Activated naive CD8-positive, alpha-beta T cell treated with anti-CD3 and anti-CD28 coated beads, Interleukin-2, amount 50 U/mL, for 24 hours (primary cell): ENCODE measurements around the gene MPEG1.

ENCODE experiments used
- ATAC-seq: fragments of 150-1000 bp; cut with Tn5 transposase; one replicate; pipeline ENCODE4 v1.10.0; 2021
- DNase-seq: peaks from one replicate; pipeline ENCODE4 v3.0.0; 2021
- H3K27ac Mint-ChIP-seq: one replicate; pipeline ENCODE4 v1.8.0; 2021; ENCODE audit warnings: mild to moderate bottlenecking, mixed read lengths
- H3K27me3 Mint-ChIP-seq: one replicate; pipeline ENCODE4 v1.8.0; 2021; ENCODE audit warnings: mixed read lengths
- H3K36me3 Mint-ChIP-seq: one replicate; pipeline ENCODE4 v1.8.0; 2021; ENCODE audit warnings: low read depth, mixed read lengths
- H3K4me1 Mint-ChIP-seq: one replicate; pipeline ENCODE4 v1.8.0; 2021; ENCODE audit warnings: mixed read lengths
- H3K4me3 Mint-ChIP-seq: one replicate; pipeline ENCODE4 v1.8.0; 2021; ENCODE audit warnings: mild to moderate bottlenecking, moderate library complexity, mixed read lengths
- H3K9me3 Mint-ChIP-seq: one replicate; pipeline ENCODE4 v1.8.0; 2021; ENCODE audit warnings: mixed read lengths

Gene MPEG1

DNA sequence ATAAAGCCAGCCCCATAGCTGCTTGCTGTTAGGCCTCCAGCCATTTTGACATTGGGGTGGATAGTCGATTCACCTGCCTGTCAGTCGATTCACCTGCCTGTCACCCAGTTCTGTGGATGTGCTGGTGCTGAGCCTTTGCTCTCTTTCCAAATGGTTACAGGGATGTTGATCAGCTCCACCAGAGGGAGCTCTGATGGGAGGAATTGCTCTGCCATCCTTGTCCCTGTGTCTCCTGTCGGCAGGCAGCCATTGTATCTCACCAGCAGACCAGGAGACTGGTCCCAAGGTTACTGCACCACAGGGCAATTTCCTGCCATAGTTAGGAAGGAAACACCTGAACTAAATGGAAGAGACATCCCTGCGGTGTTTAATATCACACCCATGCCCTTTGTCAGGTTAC lies 6.1 kb downstream of the MPEG1 start:
- ATAC-seq, result no peak
- DNase-seq, result peak; percentile 28
- H3K27me3 Mint-ChIP-seq, result peaks cover 32% of the 10 kb centered on the region
- H3K36me3 Mint-ChIP-seq, result no peaks in the 10 kb centered on the region
- peaks cover 38% of the 10 kb centered on the region for H3K4me1 Mint-ChIP-seq
- no peak overlapping the region for H3K27ac Mint-ChIP-seq
- no peak overlapping the region for H3K4me3 Mint-ChIP-seq
- no peaks in the 10 kb centered on the region for H3K9me3 Mint-ChIP-seq

DNA sequence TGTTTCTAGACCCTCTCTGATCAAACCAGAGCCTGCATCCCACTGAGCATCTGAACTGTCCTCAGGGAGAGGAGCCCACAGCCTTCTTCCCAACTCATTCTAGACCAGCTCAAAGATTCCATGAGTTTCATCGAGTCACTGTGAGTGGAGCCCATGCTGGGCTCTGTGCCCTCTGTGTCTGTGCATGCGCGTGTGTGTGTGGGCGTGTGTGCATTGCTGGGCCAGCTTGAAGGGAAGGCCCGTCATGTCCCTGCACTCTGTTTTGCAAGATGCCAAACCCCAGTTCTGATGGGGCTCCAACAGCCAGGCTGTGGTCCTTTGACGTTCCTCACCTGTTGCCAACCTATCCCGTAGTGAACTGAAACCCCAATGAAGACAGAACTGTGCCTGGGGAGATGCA lies 7.1 kb downstream of the MPEG1 start:
- peaks cover 27% of the 10 kb centered on the region for H3K27me3 Mint-ChIP-seq
- H3K4me3 Mint-ChIP-seq, result no peak overlapping the region
- DNase-seq, result no peak
- no peaks in the 10 kb centered on the region for H3K9me3 Mint-ChIP-seq
- H3K36me3 Mint-ChIP-seq, result peaks cover 2% of the 10 kb centered on the region
- no peak for ATAC-seq
- H3K4me1 Mint-ChIP-seq, result peaks cover 40% of the 10 kb centered on the region
- H3K27ac Mint-ChIP-seq, result no peak overlapping the region

DNA sequence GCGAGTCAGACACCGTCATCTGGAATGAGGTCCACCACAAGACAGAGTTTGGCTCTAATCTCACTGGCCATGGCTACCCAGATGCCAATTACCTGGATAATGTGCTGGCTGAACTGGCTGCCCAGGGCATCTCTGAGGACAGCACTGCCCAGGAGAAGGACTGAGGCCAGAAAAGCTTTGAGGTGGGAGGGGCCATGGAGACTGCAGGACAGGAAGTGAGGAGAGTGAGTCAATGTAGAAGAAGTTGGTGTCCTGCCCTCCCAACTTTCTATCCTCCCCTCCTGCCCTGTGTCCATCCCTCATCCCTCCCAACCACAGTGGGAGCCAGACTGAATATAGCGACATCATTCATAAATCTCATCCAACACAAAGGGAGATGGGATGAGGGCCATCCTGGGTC lies 8.0 kb downstream of the MPEG1 start:
- ATAC-seq (no peak), DNase-seq (no peak)
- peaks cover 20% of the 10 kb centered on the region for H3K27me3 Mint-ChIP-seq
- no peak overlapping the region for H3K4me3 Mint-ChIP-seq
- H3K9me3 Mint-ChIP-seq, result no peaks in the 10 kb centered on the region
- H3K36me3 Mint-ChIP-seq, result peaks cover 4% of the 10 kb centered on the region
- no peak overlapping the region for H3K27ac Mint-ChIP-seq
- H3K4me1 Mint-ChIP-seq, result peaks cover 49% of the 10 kb centered on the region

DNA sequence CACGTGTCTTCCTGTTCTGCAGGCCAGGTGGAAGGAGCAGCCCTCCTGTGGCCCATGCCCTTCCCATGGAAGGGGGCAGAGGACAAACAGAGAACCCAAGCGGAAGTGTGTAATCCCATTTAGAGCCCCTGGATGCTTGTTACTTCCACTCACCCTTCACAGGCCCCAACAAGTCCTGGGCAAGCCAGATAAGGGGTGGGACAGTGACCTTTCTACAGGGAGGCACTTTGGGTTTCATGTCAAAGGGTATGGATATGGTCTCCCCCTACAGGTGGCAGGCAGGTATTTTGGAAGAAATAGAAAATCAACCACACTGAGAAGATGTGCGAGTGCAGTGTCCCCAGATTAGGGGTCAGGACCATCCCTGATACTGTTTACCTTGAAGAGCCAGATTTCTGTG lies 11.4 kb downstream of the MPEG1 start:
- ATAC-seq, result no peak
- Mint-ChIP-seq H3K4me1 (peaks cover 27% of the 10 kb centered on the region), H3K9me3 (no peaks in the 10 kb centered on the region), H3K27ac (no peak overlapping the region), H3K4me3 (no peak overlapping the region), H3K27me3 (peaks cover 19% of the 10 kb centered on the region), H3K36me3 (peaks cover 5% of the 10 kb centered on the region)
- no peak for DNase-seq

- DNase-seq (no peak), ATAC-seq (peak; percentile 47)
- Mint-ChIP-seq H3K27me3 (peaks cover 15% of the 10 kb centered on the region), H3K36me3 (peaks cover 5% of the 10 kb centered on the region), H3K4me1 (peaks cover 26% of the 10 kb centered on the region), H3K4me3 (no peak overlapping the region), H3K9me3 (no peaks in the 10 kb centered on the region), H3K27ac (peak overlapping the region; percentile 71)
Measured at GRCh38 chr11:59200423-59200746, 12.3 kb downstream of the MPEG1 start.

DNA sequence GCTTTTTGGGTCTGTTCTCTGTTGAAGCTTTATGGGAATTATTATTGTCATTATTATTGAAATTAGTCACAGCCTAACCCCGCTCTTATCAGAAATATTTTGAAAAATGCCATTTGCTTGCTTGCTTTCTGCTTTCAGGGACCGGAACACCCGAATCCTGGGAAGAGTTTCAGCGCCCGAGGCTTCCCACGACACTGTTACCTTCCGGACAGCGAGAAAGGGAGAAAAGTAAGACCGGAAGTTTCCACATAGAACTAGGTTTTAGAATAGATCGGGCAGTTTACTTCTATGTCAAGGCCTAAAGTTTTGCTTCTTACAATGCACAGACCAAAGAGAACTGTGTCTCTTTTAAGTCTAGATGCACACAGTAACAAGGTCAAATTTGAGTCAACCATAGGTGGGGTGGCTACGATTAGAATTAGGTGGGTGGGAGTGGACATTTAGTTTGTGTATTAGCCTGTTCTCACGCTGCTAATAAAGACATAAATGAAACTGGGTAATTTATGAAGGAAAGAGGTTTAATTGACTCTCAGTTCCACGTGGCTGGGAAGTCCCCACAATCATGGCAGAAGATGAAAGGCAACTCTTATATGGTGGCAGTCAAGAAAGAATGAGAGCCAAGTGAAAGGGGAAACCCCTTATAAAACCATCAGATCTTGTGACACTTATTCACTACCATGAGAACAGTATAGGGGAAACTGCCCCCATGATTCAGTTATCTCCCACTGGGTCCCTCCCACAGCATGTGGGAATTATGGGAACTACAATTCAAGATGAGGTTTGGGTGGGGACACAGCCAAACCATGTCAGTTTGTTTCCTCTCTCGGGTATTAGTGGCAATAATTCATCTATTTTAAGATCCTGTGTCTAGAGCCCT lies 12.9 kb downstream of the MPEG1 start:
- no peak overlapping the region for H3K4me3 Mint-ChIP-seq
- H3K4me1 Mint-ChIP-seq, result peaks cover 26% of the 10 kb centered on the region
- peaks cover 5% of the 10 kb centered on the region for H3K36me3 Mint-ChIP-seq
- peaks cover 15% of the 10 kb centered on the region for H3K27me3 Mint-ChIP-seq
- DNase-seq (peak; percentile 32), ATAC-seq (peak; percentile 87)
- no peaks in the 10 kb centered on the region for H3K9me3 Mint-ChIP-seq
- H3K27ac Mint-ChIP-seq, result peak overlapping the region; percentile 71

DNA sequence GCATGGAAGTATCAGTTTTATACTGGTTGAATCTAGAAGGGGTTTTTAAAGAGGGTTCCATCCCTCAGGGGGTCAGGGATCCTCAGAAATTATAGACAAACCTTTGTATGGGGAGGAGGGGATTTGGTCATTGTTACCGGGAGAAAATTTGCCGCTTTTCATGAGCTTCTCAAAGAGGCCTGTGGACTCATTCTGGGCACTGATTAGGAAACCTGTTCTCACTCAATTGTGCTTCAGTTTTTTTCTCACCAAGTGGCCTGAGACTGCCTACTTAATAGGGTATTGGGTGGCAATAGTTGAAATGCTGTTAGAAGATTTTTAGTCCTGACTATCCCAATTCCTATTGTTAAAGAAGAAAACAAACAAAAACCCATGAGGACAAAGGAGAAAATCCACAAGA lies 14.0 kb downstream of the MPEG1 start:
- Mint-ChIP-seq H3K4me3 (no peak overlapping the region), H3K36me3 (peaks cover 5% of the 10 kb centered on the region), H3K27me3 (peaks cover 13% of the 10 kb centered on the region), H3K27ac (no peak overlapping the region), H3K4me1 (peaks cover 25% of the 10 kb centered on the region), H3K9me3 (no peaks in the 10 kb centered on the region)
- DNase-seq (no peak), ATAC-seq (no peak)

DNA sequence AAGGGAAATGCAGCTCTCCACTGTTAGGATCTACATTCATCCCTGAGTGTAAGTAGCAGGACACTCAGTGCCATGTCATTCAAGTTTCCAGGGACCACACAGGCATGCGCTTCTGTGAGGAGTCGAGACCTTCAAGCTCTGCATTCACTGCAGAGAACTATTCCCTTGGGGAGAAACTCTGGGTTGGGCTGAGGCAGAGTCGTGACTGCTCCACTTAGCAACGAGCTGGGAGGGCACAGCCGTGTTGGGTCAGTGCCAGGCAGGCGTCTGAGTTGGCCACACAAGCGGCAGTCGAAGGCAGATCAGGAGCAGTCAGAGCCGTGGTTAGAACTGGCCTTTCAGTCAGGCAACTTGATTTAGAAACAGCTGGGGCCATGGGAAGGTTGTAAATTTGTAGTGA lies 14.7 kb downstream of the MPEG1 start:
- ATAC-seq, result no peak
- Mint-ChIP-seq H3K36me3 (peaks cover 5% of the 10 kb centered on the region), H3K27me3 (peaks cover 13% of the 10 kb centered on the region), H3K4me3 (no peak overlapping the region), H3K27ac (no peak overlapping the region), H3K4me1 (peaks cover 25% of the 10 kb centered on the region), H3K9me3 (no peaks in the 10 kb centered on the region)
- no peak for DNase-seq

GRCh38 chr11:59196777-59197176 lies 15.9 kb downstream of the MPEG1 start:
- Mint-ChIP-seq H3K4me3 (no peak overlapping the region), H3K27ac (no peak overlapping the region)
- ATAC-seq, result no peak

GRCh38 chr11:59195586-59195985 lies 17.1 kb downstream of the MPEG1 start:
- peaks cover 13% of the 10 kb centered on the region for H3K27me3 Mint-ChIP-seq
- H3K4me1 Mint-ChIP-seq, result peaks cover 22% of the 10 kb centered on the region
- no peaks in the 10 kb centered on the region for H3K9me3 Mint-ChIP-seq
- peaks cover 3% of the 10 kb centered on the region for H3K36me3 Mint-ChIP-seq
- ATAC-seq (no peak), DNase-seq (no peak)
- no peak overlapping the region for H3K27ac Mint-ChIP-seq
- no peak overlapping the region for H3K4me3 Mint-ChIP-seq

More at GRCh38 chr11:59196777-59197176, 15.9 kb downstream of the MPEG1 start:
- H3K36me3 Mint-ChIP-seq, result peaks cover 5% of the 10 kb centered on the region
- peaks cover 25% of the 10 kb centered on the region for H3K4me1 Mint-ChIP-seq
- no peaks in the 10 kb centered on the region for H3K9me3 Mint-ChIP-seq
- peaks cover 13% of the 10 kb centered on the region for H3K27me3 Mint-ChIP-seq
- DNase-seq, result no peak

- no peak overlapping the region for H3K27ac Mint-ChIP-seq
- H3K36me3 Mint-ChIP-seq, result no peaks in the 10 kb centered on the region
- H3K4me3 Mint-ChIP-seq, result no peak overlapping the region
- no peak for ATAC-seq
- H3K4me1 Mint-ChIP-seq, result peaks cover 7% of the 10 kb centered on the region
- DNase-seq, result no peak
- H3K27me3 Mint-ChIP-seq, result peaks cover 13% of the 10 kb centered on the region
- no peaks in the 10 kb centered on the region for H3K9me3 Mint-ChIP-seq
Measured at GRCh38 chr11:59193587-59194130, 19.1 kb downstream of the MPEG1 start.

GRCh38 chr11:59192446-59193020 lies 20.2 kb downstream of the MPEG1 start:
- H3K36me3 Mint-ChIP-seq, result no peaks in the 10 kb centered on the region
- H3K27ac Mint-ChIP-seq, result no peak overlapping the region
- no peak overlapping the region for H3K4me3 Mint-ChIP-seq
- DNase-seq (no peak), ATAC-seq (no peak)
- no peaks in the 10 kb centered on the region for H3K9me3 Mint-ChIP-seq
- H3K27me3 Mint-ChIP-seq, result peaks cover 6% of the 10 kb centered on the region
- H3K4me1 Mint-ChIP-seq, result peaks cover 5% of the 10 kb centered on the region

DNA sequence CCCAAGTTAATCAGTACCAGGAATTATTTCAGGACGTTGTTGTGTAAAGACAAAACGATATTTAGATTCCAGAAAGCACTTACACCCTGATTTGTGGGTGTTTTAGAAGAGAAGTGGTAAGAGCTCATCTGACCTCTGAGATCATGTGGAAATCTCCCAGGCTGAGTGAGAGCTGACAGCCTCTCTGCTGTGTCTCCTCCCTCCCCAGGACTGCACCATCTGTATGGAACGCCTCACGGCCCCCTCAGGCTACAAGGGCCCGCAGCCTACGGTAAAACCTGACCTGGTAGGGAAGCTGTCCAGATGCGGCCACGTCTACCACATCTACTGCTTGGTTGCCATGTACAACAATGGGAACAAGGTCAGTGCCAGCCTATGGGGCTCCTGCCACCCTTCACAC lies 20.8 kb downstream of the MPEG1 start:
- no peak for ATAC-seq

DNA sequence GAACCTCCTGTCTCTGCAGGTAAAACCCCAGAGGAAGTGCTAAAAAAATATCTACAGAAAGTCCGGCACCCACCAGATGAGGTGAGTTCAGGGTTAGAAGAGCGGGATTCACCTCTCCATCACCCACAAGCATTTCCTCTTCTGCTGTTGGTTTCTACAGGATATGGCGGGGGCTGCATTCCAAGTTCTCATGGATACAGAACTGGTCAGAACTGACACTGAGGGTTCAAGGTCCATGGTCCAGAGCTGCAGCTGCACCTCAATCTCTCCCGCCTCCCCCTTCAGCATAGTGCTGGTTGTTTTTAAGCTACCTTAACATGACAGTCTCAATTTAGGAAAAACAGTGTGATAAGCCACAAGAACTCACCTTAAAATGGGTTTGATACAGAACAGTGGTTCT lies 21.6 kb downstream of the MPEG1 start:
- no peak for DNase-seq
- H3K36me3 Mint-ChIP-seq, result no peaks in the 10 kb centered on the region
- H3K4me1 Mint-ChIP-seq, result peaks cover 3% of the 10 kb centered on the region
- H3K4me3 Mint-ChIP-seq, result no peak overlapping the region
- no peak overlapping the region for H3K27ac Mint-ChIP-seq
- H3K9me3 Mint-ChIP-seq, result no peaks in the 10 kb centered on the region
- ATAC-seq, result no peak
- H3K27me3 Mint-ChIP-seq, result peaks cover 2% of the 10 kb centered on the region

More for the DNA sequence above, 20.8 kb downstream of the MPEG1 start:
- no peak for DNase-seq
- Mint-ChIP-seq H3K27ac (no peak overlapping the region), H3K4me1 (peaks cover 5% of the 10 kb centered on the region), H3K4me3 (no peak overlapping the region), H3K9me3 (no peaks in the 10 kb centered on the region), H3K27me3 (peaks cover 2% of the 10 kb centered on the region), H3K36me3 (no peaks in the 10 kb centered on the region)

- DNase-seq (no peak), ATAC-seq (no peak)
- Mint-ChIP-seq H3K27ac (no peak overlapping the region), H3K9me3 (no peaks in the 10 kb centered on the region), H3K4me3 (no peak overlapping the region), H3K27me3 (no peaks in the 10 kb centered on the region), H3K4me1 (no peaks in the 10 kb centered on the region), H3K36me3 (no peaks in the 10 kb centered on the region)
Measured at GRCh38 chr11:59189986-59190385, 22.7 kb downstream of the MPEG1 start.
